AG04449 (cell line): ENCODE data around the gene ST3GAL6.

Source experiments
- CTCF ChIA-PET: fragments of 350-600 bp; formaldehyde crosslinking; extraction: SDS; loops from one replicate; lab custom pipeline; 2021; ENCODE audit warnings: antibody characterized with exemption; lab: Yijun Ruan, JAX
- POLR2A ChIA-PET: fragments of 400-600, 350-600 bp; formaldehyde crosslinking; extraction: SDS; loops from one replicate; lab custom pipeline; 2020; ENCODE audit warnings: antibody characterized with exemption, inconsistent platforms; lab: Yijun Ruan, JAX
- DNase-seq: peaks from one replicate; pipeline ENCODE4 v3.0.0-alpha.2; 2010; ENCODE audit warnings: low read depth, low spot score
- H3K4me3 ChIP-seq: 2 replicates; pipeline ENCODE4 v1.5.1; 2011; ENCODE audit warnings: low read depth, mild to moderate bottlenecking, control low read depth, low read length
- TF ChIP-seq, protein P1 (sequence below): IDR thresholded peaks from one replicate; pipeline ENCODE4 v1.5.1; 2011; ENCODE audit warnings: mild to moderate bottlenecking, moderate library complexity, low read length, control low read depth, inconsistent platforms; ENCODE audit not compliant: insufficient read depth; ENCODE audit errors: missing control alignments

Gene ST3GAL6

DNA sequence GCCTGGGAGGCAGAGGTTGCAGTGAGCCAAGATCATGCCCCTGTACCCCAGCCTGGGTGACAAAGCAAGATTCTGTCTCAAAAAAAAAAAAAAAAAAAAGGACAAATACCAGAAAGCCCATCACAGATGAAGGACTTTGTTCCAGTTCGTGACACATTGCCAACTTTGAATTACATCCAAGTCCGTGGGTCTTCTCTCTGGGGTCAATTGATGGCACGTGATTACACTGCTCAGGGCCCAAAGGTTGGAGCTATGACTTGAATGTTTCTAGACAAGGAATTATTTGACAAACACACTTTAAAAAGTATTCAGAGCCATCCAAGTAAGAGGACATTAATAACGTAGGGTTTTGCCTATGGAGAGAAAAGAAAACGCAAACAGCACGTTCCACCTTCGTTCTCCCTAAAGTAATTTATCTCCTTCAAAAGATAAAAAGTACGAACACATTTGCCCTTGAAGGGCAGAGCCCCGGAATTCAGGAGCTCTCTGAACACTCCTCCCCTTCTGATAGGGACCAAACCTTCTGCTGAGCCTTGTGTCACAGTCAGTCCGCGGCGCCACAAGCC is 31.3 kb upstream of the ST3GAL6 start:
- H3K4me3 ChIP-seq = peak overlapping the region; percentile 68
- CTCF ChIA-PET = interaction anchor here (0.6 to 1.2 kb wide), 3 partner anchors 13 to 130 kb away, joined by 3 read pairs; no protein-coding TSS in a partner anchor
- TF ChIP-seq, protein P1, sequence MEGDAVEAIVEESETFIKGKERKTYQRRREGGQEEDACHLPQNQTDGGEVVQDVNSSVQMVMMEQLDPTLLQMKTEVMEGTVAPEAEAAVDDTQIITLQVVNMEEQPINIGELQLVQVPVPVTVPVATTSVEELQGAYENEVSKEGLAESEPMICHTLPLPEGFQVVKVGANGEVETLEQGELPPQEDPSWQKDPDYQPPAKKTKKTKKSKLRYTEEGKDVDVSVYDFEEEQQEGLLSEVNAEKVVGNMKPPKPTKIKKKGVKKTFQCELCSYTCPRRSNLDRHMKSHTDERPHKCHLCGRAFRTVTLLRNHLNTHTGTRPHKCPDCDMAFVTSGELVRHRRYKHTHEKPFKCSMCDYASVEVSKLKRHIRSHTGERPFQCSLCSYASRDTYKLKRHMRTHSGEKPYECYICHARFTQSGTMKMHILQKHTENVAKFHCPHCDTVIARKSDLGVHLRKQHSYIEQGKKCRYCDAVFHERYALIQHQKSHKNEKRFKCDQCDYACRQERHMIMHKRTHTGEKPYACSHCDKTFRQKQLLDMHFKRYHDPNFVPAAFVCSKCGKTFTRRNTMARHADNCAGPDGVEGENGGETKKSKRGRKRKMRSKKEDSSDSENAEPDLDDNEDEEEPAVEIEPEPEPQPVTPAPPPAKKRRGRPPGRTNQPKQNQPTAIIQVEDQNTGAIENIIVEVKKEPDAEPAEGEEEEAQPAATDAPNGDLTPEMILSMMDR = no peak
- no peak for DNase-seq
- POLR2A ChIA-PET = interaction anchor here (0.6 to 0.8 kb wide), 2 partner anchors 19 to 262 kb away, joined by 3 read pairs; no protein-coding TSS in a partner anchor

DNA sequence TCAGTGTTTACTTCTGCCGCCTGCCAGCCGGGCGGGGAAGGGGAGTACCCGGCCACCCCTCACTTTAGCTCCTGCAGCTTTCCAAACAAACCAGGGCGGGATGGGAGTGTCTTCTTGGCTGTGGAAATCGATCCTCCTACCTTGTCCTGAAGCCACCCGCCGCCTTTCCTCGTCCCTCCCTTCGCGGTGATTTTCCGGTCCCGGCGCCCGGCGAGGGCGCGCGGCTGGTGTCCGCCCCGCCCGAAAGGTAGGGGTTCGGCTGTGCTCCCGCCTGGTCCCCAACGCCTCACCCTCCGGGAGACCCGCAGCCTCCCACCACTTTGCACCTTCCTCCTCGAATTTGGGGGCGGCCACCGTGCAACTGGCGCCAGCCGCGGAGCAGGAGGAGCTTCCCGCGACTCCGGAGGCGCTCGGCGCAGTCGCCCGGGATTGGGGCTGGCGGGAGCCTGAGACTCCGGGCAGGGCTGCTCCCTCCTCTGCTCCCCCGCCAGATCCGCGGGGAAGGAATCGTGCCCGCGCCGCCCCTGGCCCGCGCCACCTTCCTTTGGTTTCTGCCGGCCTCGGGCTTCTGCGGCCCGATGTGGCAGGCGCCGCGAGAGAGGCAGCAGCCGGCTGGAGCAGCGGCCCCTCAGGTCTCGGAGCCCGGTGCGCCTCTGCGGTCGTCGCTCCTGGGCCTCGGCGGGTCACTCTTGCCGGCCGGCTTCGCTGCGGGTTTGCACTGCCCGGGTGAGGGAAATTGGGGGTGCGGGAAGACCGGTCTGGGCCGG is 30.7 kb upstream of the ST3GAL6 start:
- peak overlapping the region; percentile 68 for H3K4me3 ChIP-seq
- CTCF ChIA-PET = interaction anchor here (0.6 to 1.3 kb wide), 4 partner anchors 12 to 130 kb away, joined by 3 read pairs; no protein-coding TSS in a partner anchor
- TF ChIP-seq, protein P1 = no peak
- POLR2A ChIA-PET = interaction anchor here (0.6 to 0.8 kb wide), 2 partner anchors 18 to 261 kb away, joined by 3 read pairs; no protein-coding TSS in a partner anchor
- DNase-seq = no peak

DNA sequence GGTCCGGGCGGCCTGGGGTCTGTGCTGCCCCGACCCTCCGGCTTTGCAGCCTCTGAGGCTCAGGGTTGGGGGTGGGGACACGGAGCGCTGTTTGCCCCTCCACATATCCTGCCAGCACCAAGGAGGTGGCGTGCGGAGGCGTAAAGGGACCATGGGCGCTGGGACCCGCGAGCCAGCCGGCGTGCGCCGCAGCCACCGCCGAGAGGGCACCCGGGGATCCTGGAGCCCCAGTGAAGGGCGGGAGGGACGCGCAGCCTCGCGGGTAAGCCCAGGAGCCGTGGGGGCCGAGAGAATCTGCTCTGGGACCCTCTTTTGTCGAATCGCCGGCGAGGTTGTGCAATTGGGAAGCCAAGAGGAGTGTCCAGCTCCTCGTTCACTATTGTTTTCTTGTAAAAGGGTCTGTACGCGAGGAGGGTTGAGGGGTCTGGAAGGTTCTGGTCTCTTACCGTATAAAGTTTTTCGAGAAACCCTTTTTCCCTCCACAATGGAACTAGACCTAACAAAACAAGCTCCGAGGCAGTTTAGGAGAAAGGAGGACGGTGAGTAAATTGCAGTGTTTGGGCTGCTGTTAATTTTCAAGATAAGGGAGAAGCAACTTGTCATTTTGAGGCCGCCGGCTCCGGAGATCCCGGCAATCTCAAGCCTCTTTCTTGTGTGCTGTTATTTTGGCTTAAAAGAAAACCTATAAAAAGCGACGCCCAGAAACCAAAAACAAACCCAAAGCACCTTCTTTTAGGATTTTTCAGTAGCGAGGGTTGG is 29.9 kb upstream of the ST3GAL6 start:
- peak overlapping the region; percentile 68 for H3K4me3 ChIP-seq
- DNase-seq = no peak
- ChIA-PET CTCF (interaction anchor here (0.6 to 1.3 kb wide), 4 partner anchors 12 to 131 kb away, joined by 3 to 4 read pairs (median 3); no protein-coding TSS in a partner anchor), POLR2A (no interaction called here)
- TF ChIP-seq, protein P1 = no peak

DNA sequence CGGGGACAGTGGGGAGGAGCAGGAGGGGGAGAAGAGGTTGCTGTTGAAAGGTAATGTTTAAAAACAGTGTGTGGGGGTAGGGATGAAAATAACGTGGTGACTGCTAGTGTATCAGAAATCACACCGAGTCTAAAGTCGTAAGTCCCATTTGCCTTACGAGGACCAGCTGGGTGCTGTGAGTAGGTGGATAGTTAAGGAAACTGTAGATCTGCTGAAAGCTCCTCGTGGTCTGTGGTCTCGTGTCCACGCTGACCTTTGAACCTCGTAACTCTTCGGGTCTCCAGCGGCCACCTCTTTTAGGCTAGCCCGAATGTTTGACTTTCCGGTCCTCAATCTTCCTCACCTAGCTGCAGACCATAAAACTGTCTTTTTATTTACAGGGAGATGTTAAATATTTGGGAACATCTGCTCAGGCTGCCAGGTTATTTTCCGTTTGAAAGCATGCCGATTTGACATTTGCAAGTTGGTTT is 29.3 kb upstream of the ST3GAL6 start:
- CTCF ChIA-PET = interaction anchor here (0.6 to 0.8 kb wide), 2 partner anchors 12 to 31 kb away, joined by 3 to 4 read pairs; no protein-coding TSS in a partner anchor
- TF ChIP-seq, protein P1 = no peak
- peak overlapping the region; percentile 68 for H3K4me3 ChIP-seq
- no peak for DNase-seq
- POLR2A ChIA-PET = no interaction called here

DNA sequence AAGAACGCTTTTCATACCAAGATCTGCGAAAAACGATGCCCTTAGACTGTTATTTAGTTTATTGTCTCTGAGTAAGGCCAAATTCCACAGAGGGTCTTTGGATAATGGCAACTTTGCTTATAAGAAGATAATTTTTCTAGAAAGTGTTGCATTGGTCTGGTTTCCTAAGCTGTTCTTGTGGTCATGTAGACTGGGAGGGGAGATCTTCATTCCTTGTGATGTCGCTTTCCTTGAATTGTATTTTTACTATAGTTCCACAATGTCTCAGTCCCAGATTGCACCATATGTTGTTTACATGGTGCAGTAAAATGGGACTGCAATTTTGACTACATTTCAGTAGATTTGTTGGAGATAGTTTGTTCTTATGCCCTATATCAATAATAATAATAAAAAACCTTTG is 28.8 kb upstream of the ST3GAL6 start:
- TF ChIP-seq, protein P1 = no peak
- H3K4me3 ChIP-seq = no peak overlapping the region
- CTCF ChIA-PET = interaction anchor here (0.6 kb wide), 1 partner anchor 138 kb away, joined by 3 read pairs; no protein-coding TSS in a partner anchor
- DNase-seq = no peak
- POLR2A ChIA-PET = no interaction called here
